ENCODE results near the gene CTNNBIP1. TPM values are rescaled to one million over a fixed set of nuclear protein-coding genes. Genes with fewer than 3 reads are reported as not detected.

CTNNBIP1 gene
- total and polyA plus RNA-seq, 9 of the 15 experiments (the other 6 are each of a cell fraction or from before 2014, with no cell fraction given) = 0.65 to 29.2 (median 14.7) TPM

GRCh38 chr1:9887070-9887469 is 23.0 kb downstream of the CTNNBIP1 start:
- Histone ChIP-seq H3K4me2 (ENCODE audit: insufficient read depth, low read length) (no peak overlapping the region), H3K27ac (ENCODE audit: extremely low read depth, low read depth, low read length) (no peak overlapping the region), H4K20me1 (replicated peaks; ENCODE audit: control insufficient read depth, insufficient read depth, low read length) (peaks cover 4% of the 10 kb centered on the region; the same call in 1 of the 2 replicates), H3K4me3 (no peak overlapping the region), H3K9ac (ENCODE audit: insufficient read depth in 1 of 2, low read depth in 2 of 2, low read length in 2 of 2) (peak overlapping the region in 1 of 2 experiments; percentile 43; a peak in 1 of 4 replicates), H3K9me3 (replicated peaks; ENCODE audit: control insufficient read depth, insufficient read depth, low read depth, low read length) (no peaks in the 10 kb centered on the region), H3K36me3 (ENCODE audit: control insufficient read depth, insufficient read depth, low read length) (no peaks in the 10 kb centered on the region; the same call in 2 of the 3 replicates), H3K79me2 (ENCODE audit: control insufficient read depth, insufficient read depth, low read length) (no peaks in the 10 kb centered on the region), H3K27me3 (ENCODE audit: control insufficient read depth in 2 of 2, insufficient read depth in 2 of 2, low read length in 2 of 2) (no peaks in the 10 kb centered on the region), H3K4me1 (replicated peaks in 1 of 2; ENCODE audit: control insufficient read depth in 2 of 2, insufficient read depth in 2 of 2, low read length in 2 of 2) (peaks cover 0 to 32% of the 10 kb centered on the region in 2 experiments; a peak in 4 of 5 replicates), H3K9me1 (ENCODE audit: control insufficient read depth, insufficient read depth, low read length) (peaks cover 3% of the 10 kb centered on the region), H2AFZ (ENCODE audit: low read depth, low read length) (no peak overlapping the region)
- ChIA-PET POLR2A (interaction anchor here (0.8 to 1.8 kb wide), 4 partner anchors 10 to 25 kb away, joined by 3 to 11 read pairs (median 4); no protein-coding TSS in a partner anchor), CTCF (ENCODE audit: low intra/inter-chr PET ratio) (no interaction called here)
- 70% methylated on average over 4 of the region's 4 CpGs for WGBS (ENCODE audit: insufficient coverage, low coverage, missing lambda C conversion rate)
- no peak for DNase-seq (ENCODE audit: extremely low read depth in 1 of 4, low spot score in 3 of 4)
- in situ Hi-C loops (cut with MboI) (no loop called here), intact Hi-C loops (cut with micrococcal nuclease) (no loop called here)
- TF ChIP-seq PHB (CRISPR knock-in tag; IDR thresholded peaks at IDR 0.05) (no peak), BRCA1 (IDR thresholded peaks at IDR 0.05) (no peak), BRCA1 (CRISPR knock-in tag; IDR thresholded peaks at IDR 0.05) (no peak), RBM25 (IDR thresholded peaks at IDR 0.05; ENCODE audit: low read depth, low read length, severe bottlenecking) (peak; percentile 94), ZNF282 (CRISPR knock-in tag; IDR thresholded peaks at IDR 0.05) (no peak), SMARCA5 (IDR thresholded peaks at IDR 0.05) (0 out of 2 replicates have a peak, but pooled peaks have one; percentile 40), HDAC2 (IDR thresholded peaks at IDR 0.05) (0 out of 2 replicates have a peak, but pooled peaks have one; percentile 72), ADNP (tag; IDR thresholded peaks at IDR 0.05) (peak; percentile 68; the same call in 1 of the 2 replicates), CBX1 (IDR thresholded peaks at IDR 0.05; ENCODE audit: low read depth) (peak; percentile 48; the same call in 1 of the 2 replicates), DEAF1 (CRISPR knock-in tag; IDR thresholded peaks at IDR 0.05) (no peak), HINFP (tag; conservative IDR thresholded peaks at IDR 0.05; ENCODE audit: low read depth) (no peak), BCOR (IDR thresholded peaks at IDR 0.05) (peak; percentile 92), EP400 (IDR thresholded peaks at IDR 0.05) (no peak), ZNF507 (tag; conservative IDR thresholded peaks at IDR 0.05) (no peak), RCOR1 (IDR thresholded peaks at IDR 0.05; ENCODE audit: borderline replicate concordance in 1 of 2, low read depth in 2 of 2, low read length in 2 of 2) (peak in 1 of 2 experiments; percentile 35; a peak in 2 of 4 replicates), KDM1A (IDR thresholded peaks at IDR 0.05) (peak; percentile 33 to 64; a peak in 2 of 4 replicates), XRCC4 (IDR thresholded peaks at IDR 0.05; ENCODE audit: extremely low read depth, insufficient read depth, insufficient read length) (no peak), ZNF124 (CRISPR knock-in tag; IDR thresholded peaks at IDR 0.05) (no peak), CHD4 (IDR thresholded peaks at IDR 0.05; ENCODE audit: insufficient read depth, insufficient replicate concordance, low read depth, low read length, poor library complexity, severe bottlenecking) (peak; percentile 50)
- no peak for ATAC-seq
- no TSS peak for BruUV-seq (replicated peaks)
- FAIRE-seq = no peak
